H9 (cell line): ENCODE data around the gene CDC5L. TPM values are rescaled to one million over a fixed set of nuclear protein-coding genes. Genes with fewer than 3 reads are reported as not detected.
A peak's percentile ranks its signal among the peaks of the same experiment; 100 is the strongest.

Experiments
- DNase-seq: peaks from one replicate; pipeline ENCODE4 v3.0.0-alpha.2; 2017
- H2AFZ ChIP-seq: one replicate; pipeline ENCODE4 v1.6.1; 2013; ENCODE audit warnings: mild to moderate bottlenecking, low read length, control low read depth, moderate library complexity
- H2AK5ac ChIP-seq: 2 replicates; pipeline ENCODE4 v1.6.1; 2013; ENCODE audit warnings: low read length, control low read depth, mixed read lengths; ENCODE audit not compliant: insufficient read length
- H2BK120ac ChIP-seq: one replicate; pipeline ENCODE4 v1.6.1; 2013; ENCODE audit warnings: low read depth, mild to moderate bottlenecking, low read length, control low read depth, inconsistent platforms; ENCODE audit not compliant: poor library complexity, severe bottlenecking
- H2BK12ac ChIP-seq: 2 replicates; pipeline ENCODE4 v1.6.1; 2013; ENCODE audit warnings: low read length, control low read depth, mixed read lengths, low read depth; ENCODE audit not compliant: insufficient read length
- H2BK15ac ChIP-seq: 2 replicates; pipeline ENCODE4 v1.6.1; 2013; ENCODE audit warnings: low read depth, low read length, control low read depth
- H2BK20ac ChIP-seq: one replicate; pipeline ENCODE4 v1.6.1; 2013; ENCODE audit warnings: low read depth, mild to moderate bottlenecking, low read length, control low read depth, inconsistent platforms; ENCODE audit not compliant: poor library complexity, severe bottlenecking
- H2BK5ac ChIP-seq: 2 replicates; pipeline ENCODE4 v1.6.1; 2013; ENCODE audit warnings: low read length, control low read depth, mixed read lengths; ENCODE audit not compliant: insufficient read length
- H3K14ac ChIP-seq: 2 replicates; pipeline ENCODE4 v1.6.1; 2013; ENCODE audit warnings: low read length, control low read depth; ENCODE audit not compliant: insufficient read depth
- H3K18ac ChIP-seq: 2 replicates; pipeline ENCODE4 v1.6.1; 2013; ENCODE audit warnings: low read depth, mild to moderate bottlenecking, mixed read lengths, low read length, control low read depth; ENCODE audit not compliant: insufficient read length
- H3K23ac ChIP-seq: 2 replicates; pipeline ENCODE4 v1.6.1; 2013; ENCODE audit warnings: low read length, control low read depth, mixed read lengths, low read depth; ENCODE audit not compliant: insufficient read length
- H3K23me2 ChIP-seq: 2 replicates; pipeline ENCODE4 v1.6.1; 2013; ENCODE audit warnings: low read depth, mild to moderate bottlenecking, mixed read lengths, low read length, control low read depth; ENCODE audit not compliant: insufficient read length, poor library complexity, severe bottlenecking
- H3K27ac ChIP-seq: 2 replicates; pipeline ENCODE4 v1.5.1; 2013; ENCODE audit warnings: low read length, control low read depth, mixed read lengths, low read depth; ENCODE audit not compliant: insufficient read length
- H3K27me3 ChIP-seq: 2 replicates; pipeline ENCODE4 v1.6.1; 2013; ENCODE audit warnings: low read length, control low read depth, inconsistent platforms; ENCODE audit not compliant: insufficient read depth
- H3K4ac ChIP-seq: 2 replicates; pipeline ENCODE4 v1.6.1; 2013; ENCODE audit warnings: low read depth, mild to moderate bottlenecking, control low read depth, inconsistent platforms, low read length, moderate library complexity
- H3K4me1 ChIP-seq: 2 replicates; pipeline ENCODE4 v1.6.1; 2013; ENCODE audit warnings: low read length, control low read depth, inconsistent platforms; ENCODE audit not compliant: insufficient read depth
- H3K4me2 ChIP-seq: 2 replicates; pipeline ENCODE4 v1.6.1; 2013; ENCODE audit warnings: low read length, control low read depth, mixed read lengths; ENCODE audit not compliant: insufficient read length, insufficient read depth
- H3K56ac ChIP-seq: 2 replicates; pipeline ENCODE4 v1.6.1; 2013; ENCODE audit warnings: low read depth, mild to moderate bottlenecking, mixed read lengths, low read length, control low read depth; ENCODE audit not compliant: insufficient read length
- H3K79me1 ChIP-seq: 2 replicates; pipeline ENCODE4 v1.6.1; 2013; ENCODE audit warnings: low read depth, mild to moderate bottlenecking, moderate library complexity, low read length, control low read depth, inconsistent platforms; ENCODE audit not compliant: insufficient read depth, poor library complexity, severe bottlenecking
- H3K79me2 ChIP-seq: 2 replicates; pipeline ENCODE4 v1.6.1; 2013; ENCODE audit warnings: low read length, control low read depth, inconsistent platforms; ENCODE audit not compliant: insufficient read depth
- H3K9ac ChIP-seq: 2 replicates; pipeline ENCODE4 v1.6.1; 2013; ENCODE audit warnings: low read length, control low read depth, mixed read lengths; ENCODE audit not compliant: insufficient read length; ENCODE audit errors: extremely low read depth
- H3K9me3 ChIP-seq: one replicate; pipeline ENCODE4 v1.6.1; 2013; ENCODE audit warnings: low read depth, low read length, inconsistent platforms; ENCODE audit not compliant: control insufficient read depth
- H3T11ph ChIP-seq: one replicate; pipeline ENCODE4 v1.6.1; 2013; ENCODE audit warnings: mild to moderate bottlenecking, low read length, control low read depth, inconsistent platforms
- H4K20me1 ChIP-seq: one replicate; pipeline ENCODE4 v1.6.1; 2013; ENCODE audit not compliant: control insufficient read depth, insufficient read length, insufficient read depth
- H4K5ac ChIP-seq: 2 replicates; pipeline ENCODE4 v1.6.1; 2013; ENCODE audit warnings: low read depth, mild to moderate bottlenecking, mixed read lengths, low read length, control low read depth; ENCODE audit not compliant: insufficient read length
- H4K8ac ChIP-seq: replicated peaks from 2 replicates; pipeline ENCODE4 v1.6.1; 2013; ENCODE audit warnings: low read length, control low read depth, mixed read lengths, low read depth; ENCODE audit not compliant: insufficient read length
- H4K91ac ChIP-seq: 2 replicates; pipeline ENCODE4 v1.6.1; 2013; ENCODE audit warnings: low read depth, mild to moderate bottlenecking, moderate library complexity, mixed read lengths, low read length, control low read depth; ENCODE audit not compliant: insufficient read length
- H3K27ac Mint-ChIP-seq, 3 experiments: 2 replicates in 2 of 3; 3 replicates in 1 of 3; pipeline ENCODE4 v1.8.0; 2020 to 2021; ENCODE audit warnings: mixed read lengths in 3 of 3, mild to moderate bottlenecking in 1 of 3, moderate library complexity in 1 of 3
- H3K27me3 Mint-ChIP-seq: 2 replicates; pipeline ENCODE4 v1.8.0; 2021; ENCODE audit warnings: low read depth, mild to moderate bottlenecking, moderate library complexity, mixed read lengths
- H3K36me3 Mint-ChIP-seq, 3 experiments: 2 replicates in 2 of 3; 3 replicates in 1 of 3; pipeline ENCODE4 v1.8.0; 2020 to 2021; ENCODE audit warnings: low read depth in 3 of 3, mixed read lengths in 3 of 3; ENCODE audit not compliant: insufficient read depth in 1 of 3
- H3K4me1 Mint-ChIP-seq, 2 experiments: 2 replicates each; pipeline ENCODE4 v1.8.0; 2020; ENCODE audit warnings: mixed read lengths in 2 of 2
- H3K4me3 Mint-ChIP-seq, 2 experiments: 2 replicates in 1 of 2; 3 replicates in 1 of 2; pipeline ENCODE4 v1.8.0; 2020 to 2021; ENCODE audit warnings: mild to moderate bottlenecking in 2 of 2, mixed read lengths in 2 of 2, moderate library complexity in 1 of 2
- H3K9me3 Mint-ChIP-seq, 2 experiments: 2 replicates in 1 of 2; 3 replicates in 1 of 2; pipeline ENCODE4 v1.8.0; 2020; ENCODE audit warnings: mild to moderate bottlenecking in 2 of 2, mixed read lengths in 2 of 2, moderate library complexity in 1 of 2
- WGBS: extraction: QIAGEN DNeasy Blood & Tissue Kit; methylation state at CpG from one replicate; pipeline ENCODE4 v1.1.7; 2013; ENCODE audit warnings: missing lambda C conversion rate, low lambda C conversion rate, mixed read lengths; ENCODE audit not compliant: insufficient read length; ENCODE audit errors: extremely low coverage; 5-methylcytosine and 5-hydroxymethylcytosine counted together
- total RNA-seq: library from RNA; stranded (reverse); gene quantifications from 2 replicates; pipeline ENCODE4 v1.2.1, GENCODE V29; 2021
- TF ChIP-seq, protein P1 (sequence below): fragments of 200-600 bp; sonication (generic); conservative IDR thresholded peaks from 3 replicates; pipeline ENCODE4 v1.8.0; 2021; ENCODE audit warnings: antibody characterized with exemption, mild to moderate bottlenecking

CDC5L gene
- total RNA-seq, 1 experiment from 2014 or later: 34.3 TPM

DNA sequence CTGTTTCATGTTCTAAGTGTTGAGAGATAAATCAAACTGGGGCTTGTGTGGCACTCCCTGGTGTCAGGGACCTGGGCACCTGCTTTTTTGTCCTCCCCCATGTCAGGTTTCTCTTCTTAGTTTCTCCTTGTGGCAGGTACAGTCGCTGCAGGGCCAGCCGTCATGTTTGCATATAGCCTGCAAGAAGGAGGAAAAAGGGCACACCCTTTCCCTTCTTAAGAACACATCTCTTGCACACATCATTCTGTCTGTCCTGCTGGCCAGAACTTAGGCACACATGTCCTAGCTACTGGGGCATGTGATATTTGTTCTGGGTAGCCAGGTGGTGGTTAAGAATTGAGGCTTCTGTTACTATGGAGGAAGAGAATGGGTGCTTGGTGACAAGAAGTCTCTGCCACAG, 27.9 kb downstream of the CDC5L start:
- Mint-ChIP-seq H3K36me3 (peaks cover 20 to 62% (median 51%) of the 10 kb centered on the region in 3 experiments; a peak in 6 of 7 replicates), H3K27ac (no peak overlapping the region), H3K4me1 (no peaks in the 10 kb centered on the region), H3K4me3 (no peak overlapping the region), H3K27me3 (no peaks in the 10 kb centered on the region), H3K9me3 (no peaks in the 10 kb centered on the region)
- Histone ChIP-seq H3K9ac (no peak overlapping the region), H2BK12ac (no peak overlapping the region), H2AK5ac (no peak overlapping the region), H3K14ac (no peak overlapping the region), H3K27me3 (no peaks in the 10 kb centered on the region), H4K8ac (no peak overlapping the region), H3K27ac (no peak overlapping the region), H3K79me2 (peaks cover 7% of the 10 kb centered on the region; the same call in 1 of the 2 replicates), H3K18ac (no peak overlapping the region), H3K56ac (no peak overlapping the region), H4K91ac (no peak overlapping the region), H2BK5ac (no peak overlapping the region), H2BK120ac (no peak overlapping the region), H4K5ac (no peak overlapping the region), H3K4me2 (no peak overlapping the region), H3K79me1 (peaks cover 2% of the 10 kb centered on the region), H3K4ac (no peak overlapping the region), H2BK20ac (no peak overlapping the region), H3T11ph (no peak overlapping the region), H3K23ac (no peak overlapping the region), H3K9me3 (no peaks in the 10 kb centered on the region), H3K4me1 (no peaks in the 10 kb centered on the region), H2BK15ac (no peak overlapping the region), H2AFZ (no peak overlapping the region), H4K20me1 (no peaks in the 10 kb centered on the region), H3K23me2 (no peaks in the 10 kb centered on the region)
- TF ChIP-seq, protein P1, sequence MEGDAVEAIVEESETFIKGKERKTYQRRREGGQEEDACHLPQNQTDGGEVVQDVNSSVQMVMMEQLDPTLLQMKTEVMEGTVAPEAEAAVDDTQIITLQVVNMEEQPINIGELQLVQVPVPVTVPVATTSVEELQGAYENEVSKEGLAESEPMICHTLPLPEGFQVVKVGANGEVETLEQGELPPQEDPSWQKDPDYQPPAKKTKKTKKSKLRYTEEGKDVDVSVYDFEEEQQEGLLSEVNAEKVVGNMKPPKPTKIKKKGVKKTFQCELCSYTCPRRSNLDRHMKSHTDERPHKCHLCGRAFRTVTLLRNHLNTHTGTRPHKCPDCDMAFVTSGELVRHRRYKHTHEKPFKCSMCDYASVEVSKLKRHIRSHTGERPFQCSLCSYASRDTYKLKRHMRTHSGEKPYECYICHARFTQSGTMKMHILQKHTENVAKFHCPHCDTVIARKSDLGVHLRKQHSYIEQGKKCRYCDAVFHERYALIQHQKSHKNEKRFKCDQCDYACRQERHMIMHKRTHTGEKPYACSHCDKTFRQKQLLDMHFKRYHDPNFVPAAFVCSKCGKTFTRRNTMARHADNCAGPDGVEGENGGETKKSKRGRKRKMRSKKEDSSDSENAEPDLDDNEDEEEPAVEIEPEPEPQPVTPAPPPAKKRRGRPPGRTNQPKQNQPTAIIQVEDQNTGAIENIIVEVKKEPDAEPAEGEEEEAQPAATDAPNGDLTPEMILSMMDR: 0 out of 3 replicates have a peak, but pooled peaks have one; percentile 18
- no peak for DNase-seq
- WGBS: no CpG with 5 or more reads among the region's 2 CpGs
